Astrocyte (in vitro differentiated cells and primary cell): ENCODE data around the gene PCNT. TPM values are rescaled to one million over a fixed set of nuclear protein-coding genes. Genes with fewer than 3 reads are reported as not detected.
A peak's percentile ranks its signal among the peaks of the same experiment; 100 is the strongest.

Source experiments
- DNase-seq: peaks from one replicate; pipeline ENCODE4 v3.0.0-alpha.2; 2010; ENCODE audit warnings: low read depth
- FAIRE-seq: peaks from 2 replicates; lab custom pipeline; 2011; peaks lifted over from hg19 to GRCh38; lab: Jason Lieb, UNC
- H2AFZ ChIP-seq: 2 replicates; pipeline ENCODE4 v1.6.0; 2012; ENCODE audit warnings: low read depth, low read length, inconsistent platforms
- H3K27ac ChIP-seq: 2 replicates; pipeline ENCODE4 v1.5.1; 2011; ENCODE audit warnings: low read depth, low read length, inconsistent platforms
- H3K27me3 ChIP-seq: 2 replicates; pipeline ENCODE4 v1.6.0; 2011; ENCODE audit warnings: low read length, inconsistent platforms; ENCODE audit not compliant: insufficient read depth
- H3K36me3 ChIP-seq: 2 replicates; pipeline ENCODE4 v1.5.1; 2011; ENCODE audit warnings: low read length, inconsistent platforms; ENCODE audit not compliant: insufficient read depth
- H3K4me1 ChIP-seq: 2 replicates; pipeline ENCODE4 v1.5.1; 2011; ENCODE audit warnings: low read length, inconsistent platforms; ENCODE audit not compliant: insufficient read depth
- H3K4me2 ChIP-seq: 2 replicates; pipeline ENCODE4 v1.6.0; 2012; ENCODE audit warnings: low read length, inconsistent platforms
- H3K4me3 ChIP-seq: 2 replicates; pipeline ENCODE4 v1.5.1; 2011; ENCODE audit warnings: low read depth, mild to moderate bottlenecking, low read length, inconsistent platforms; ENCODE audit not compliant: insufficient read depth
- H3K79me2 ChIP-seq: 2 replicates; pipeline ENCODE4 v1.6.0; 2012; ENCODE audit warnings: mild to moderate bottlenecking, low read length, inconsistent platforms; ENCODE audit not compliant: insufficient read depth
- H3K9ac ChIP-seq: 2 replicates; pipeline ENCODE4 v1.6.0; 2012; ENCODE audit warnings: mild to moderate bottlenecking, low read length, inconsistent platforms
- H3K9me3 ChIP-seq: 2 replicates; pipeline ENCODE4 v1.5.1; 2012; ENCODE audit warnings: low read depth, mild to moderate bottlenecking, low read length, inconsistent platforms; ENCODE audit not compliant: insufficient read depth
- H4K20me1 ChIP-seq: 2 replicates; pipeline ENCODE4 v1.6.0; 2012; ENCODE audit warnings: low read length, inconsistent platforms; ENCODE audit not compliant: insufficient read depth
- H3K27ac Mint-ChIP-seq: one replicate; pipeline ENCODE4 v1.8.0; 2021; ENCODE audit warnings: mild to moderate bottlenecking, mixed read lengths; ENCODE audit not compliant: unreplicated experiment
- H3K27me3 Mint-ChIP-seq: one replicate; pipeline ENCODE4 v1.8.0; 2021; ENCODE audit warnings: low read depth, mixed read lengths; ENCODE audit not compliant: unreplicated experiment
- H3K36me3 Mint-ChIP-seq: one replicate; pipeline ENCODE4 v1.8.0; 2021; ENCODE audit warnings: low read depth, mixed read lengths; ENCODE audit not compliant: unreplicated experiment
- H3K4me1 Mint-ChIP-seq: one replicate; pipeline ENCODE4 v1.8.0; 2021; ENCODE audit warnings: low read depth, mixed read lengths; ENCODE audit not compliant: unreplicated experiment
- H3K4me3 Mint-ChIP-seq: one replicate; pipeline ENCODE4 v1.8.0; 2021; ENCODE audit warnings: mild to moderate bottlenecking, moderate library complexity, mixed read lengths; ENCODE audit not compliant: unreplicated experiment
- H3K9me3 Mint-ChIP-seq: one replicate; pipeline ENCODE4 v1.8.0; 2021; ENCODE audit warnings: mild to moderate bottlenecking, mixed read lengths; ENCODE audit not compliant: unreplicated experiment
- CTCF ChIP-seq: IDR thresholded peaks from 2 replicates; pipeline ENCODE4 v1.5.1; 2011; ENCODE audit warnings: low read depth, mild to moderate bottlenecking, inconsistent platforms, low read length, moderate library complexity; ENCODE audit not compliant: insufficient read depth
- EZH2 ChIP-seq: IDR thresholded peaks from 2 replicates; pipeline ENCODE4 v1.6.1; 2012; ENCODE audit warnings: mild to moderate bottlenecking, low read length, inconsistent platforms; ENCODE audit not compliant: insufficient read depth
- total RNA-seq: library from RNA; stranded (reverse); gene quantifications from 2 replicates; pipeline ENCODE4 v1.2.1, GENCODE V29; 2021

PCNT gene
- total RNA-seq, 1 donor from 2014 or later = 19.9 TPM

- peak overlapping the region; percentile 88 for H3K9ac ChIP-seq
- H3K27me3 ChIP-seq = no peaks in the 10 kb centered on the region
- TF ChIP-seq CTCF (no peak), EZH2 (no peak)
- peaks cover 16% of the 10 kb centered on the region for H3K4me1 ChIP-seq
- peak overlapping the region; percentile 66 for H2AFZ ChIP-seq
- H4K20me1 ChIP-seq = peaks cover 12% of the 10 kb centered on the region
- FAIRE-seq (no peak), DNase-seq (peak; percentile 28)
- H3K27ac Mint-ChIP-seq = peak overlapping the region; percentile 78
- no peaks in the 10 kb centered on the region for H3K27me3 Mint-ChIP-seq
- peak overlapping the region; percentile 86 for H3K4me3 Mint-ChIP-seq
- peaks cover 4% of the 10 kb centered on the region for H3K36me3 Mint-ChIP-seq
- peaks cover 11% of the 10 kb centered on the region for H3K4me1 Mint-ChIP-seq
- H3K79me2 ChIP-seq = peaks cover 88% of the 10 kb centered on the region
- peak overlapping the region; percentile 51 for H3K27ac ChIP-seq
- H3K36me3 ChIP-seq = peaks cover 14% of the 10 kb centered on the region
- no peaks in the 10 kb centered on the region for H3K9me3 Mint-ChIP-seq
- H3K4me3 ChIP-seq = peak overlapping the region; percentile 76
- peak overlapping the region; percentile 91 for H3K4me2 ChIP-seq
- no peaks in the 10 kb centered on the region for H3K9me3 ChIP-seq
These were observed 1.3 kb downstream of the PCNT start for GRCh38 chr21:46325073-46325912.

- Histone ChIP-seq H3K4me3 (no peak overlapping the region), H4K20me1 (peaks cover 17% of the 10 kb centered on the region), H3K9me3 (no peaks in the 10 kb centered on the region), H3K79me2 (peaks cover 84% of the 10 kb centered on the region), H3K4me1 (peaks cover 16% of the 10 kb centered on the region), H3K27me3 (no peaks in the 10 kb centered on the region), H3K9ac (no peak overlapping the region), H3K27ac (no peak overlapping the region), H3K4me2 (peak overlapping the region; percentile 2), H3K36me3 (peaks cover 20% of the 10 kb centered on the region), H2AFZ (no peak overlapping the region)
- no peak for DNase-seq
- peaks cover 5% of the 10 kb centered on the region for H3K36me3 Mint-ChIP-seq
- peak overlapping the region; percentile 59 for H3K27ac Mint-ChIP-seq
- TF ChIP-seq CTCF = no peak
- no peak for TF ChIP-seq EZH2
- peak overlapping the region; percentile 23 for H3K4me3 Mint-ChIP-seq
- no peaks in the 10 kb centered on the region for H3K27me3 Mint-ChIP-seq
- no peak for FAIRE-seq
- H3K4me1 Mint-ChIP-seq = peaks cover 11% of the 10 kb centered on the region
- H3K9me3 Mint-ChIP-seq = no peaks in the 10 kb centered on the region
These were observed 2.3 kb downstream of the PCNT start for GRCh38 chr21:46326110-46326703.
